HG03432 (cell line): ENCODE results near the gene GIPC2.
A peak's percentile ranks its signal among the peaks of the same experiment; 100 is the strongest.
"Not testable (repeated sequence)": the region's sequence is repeated elsewhere in the genome, so short reads cannot be mapped to it uniquely, and the experiment has no call there.

ENCODE experiments used
- ATAC-seq: cut with Tn5 transposase; IDR thresholded peaks from one replicate; pipeline ENCODE4 v1.9.1; 2021; ENCODE audit warnings: mild to moderate bottlenecking, moderate library complexity; ENCODE audit not compliant: unreplicated experiment

Gene GIPC2

GRCh38 chr1:78091886-78092285 is 46.1 kb downstream of the GIPC2 start:
- no peak for ATAC-seq

GRCh38 chr1:78092643-78093042 is 46.9 kb downstream of the GIPC2 start:
- no peak for ATAC-seq

GRCh38 chr1:78093560-78093959 is 47.8 kb downstream of the GIPC2 start:
- no peak for ATAC-seq

GRCh38 chr1:78094639-78095038 is 48.9 kb downstream of the GIPC2 start:
- no peak for ATAC-seq

- ATAC-seq: no peak
Observed at GRCh38 chr1:78095593-78095992, 49.8 kb downstream of the GIPC2 start.

GRCh38 chr1:78096017-78096416 is 50.3 kb downstream of the GIPC2 start:
- no peak for ATAC-seq

GRCh38 chr1:78096976-78097375 is 51.2 kb downstream of the GIPC2 start:
- ATAC-seq: no peak

GRCh38 chr1:78101051-78101450 is 55.3 kb downstream of the GIPC2 start:
- ATAC-seq: no peak

GRCh38 chr1:78101514-78101913 is 55.7 kb downstream of the GIPC2 start:
- no peak for ATAC-seq

- ATAC-seq: no peak
Observed at GRCh38 chr1:78102082-78102481, 56.3 kb downstream of the GIPC2 start.

GRCh38 chr1:78102916-78103315 is 57.1 kb downstream of the GIPC2 start:
- ATAC-seq: no peak

- no peak for ATAC-seq
Observed at GRCh38 chr1:78104322-78104721, 58.6 kb downstream of the GIPC2 start.

- not testable (repeated sequence) for ATAC-seq
Observed at GRCh38 chr1:78109659-78110058, 63.9 kb downstream of the GIPC2 start.

GRCh38 chr1:78113156-78113916 is 67.6 kb downstream of the GIPC2 start:
- no peak for ATAC-seq

GRCh38 chr1:78114034-78114956 is 68.5 kb downstream of the GIPC2 start:
- peak; percentile 96 for ATAC-seq

GRCh38 chr1:78120485-78120884 is 74.7 kb downstream of the GIPC2 start:
- not testable (repeated sequence) for ATAC-seq

- ATAC-seq: no peak
Observed at GRCh38 chr1:78121710-78122109, 75.9 kb downstream of the GIPC2 start.

- ATAC-seq: no peak
Observed at GRCh38 chr1:78122389-78122788, 76.6 kb downstream of the GIPC2 start.

- ATAC-seq: no peak
Observed at GRCh38 chr1:78126506-78126905, 80.7 kb downstream of the GIPC2 start.

- no peak for ATAC-seq
Observed at GRCh38 chr1:78132174-78132947, 86.6 kb downstream of the GIPC2 start.

GRCh38 chr1:78132948-78133322 is 87.2 kb downstream of the GIPC2 start:
- ATAC-seq: no peak
